ENCODE results near the gene PPP1R13B. TPM values are rescaled to one million over a fixed set of nuclear protein-coding genes. Genes with fewer than 3 reads are reported as not detected.
A peak's percentile ranks its signal among the peaks of the same experiment; 100 is the strongest.

PPP1R13B gene
- total and polyA plus RNA-seq, 11 donors, result 27.5 to 96.2 (median 75.4) TPM

DNA sequence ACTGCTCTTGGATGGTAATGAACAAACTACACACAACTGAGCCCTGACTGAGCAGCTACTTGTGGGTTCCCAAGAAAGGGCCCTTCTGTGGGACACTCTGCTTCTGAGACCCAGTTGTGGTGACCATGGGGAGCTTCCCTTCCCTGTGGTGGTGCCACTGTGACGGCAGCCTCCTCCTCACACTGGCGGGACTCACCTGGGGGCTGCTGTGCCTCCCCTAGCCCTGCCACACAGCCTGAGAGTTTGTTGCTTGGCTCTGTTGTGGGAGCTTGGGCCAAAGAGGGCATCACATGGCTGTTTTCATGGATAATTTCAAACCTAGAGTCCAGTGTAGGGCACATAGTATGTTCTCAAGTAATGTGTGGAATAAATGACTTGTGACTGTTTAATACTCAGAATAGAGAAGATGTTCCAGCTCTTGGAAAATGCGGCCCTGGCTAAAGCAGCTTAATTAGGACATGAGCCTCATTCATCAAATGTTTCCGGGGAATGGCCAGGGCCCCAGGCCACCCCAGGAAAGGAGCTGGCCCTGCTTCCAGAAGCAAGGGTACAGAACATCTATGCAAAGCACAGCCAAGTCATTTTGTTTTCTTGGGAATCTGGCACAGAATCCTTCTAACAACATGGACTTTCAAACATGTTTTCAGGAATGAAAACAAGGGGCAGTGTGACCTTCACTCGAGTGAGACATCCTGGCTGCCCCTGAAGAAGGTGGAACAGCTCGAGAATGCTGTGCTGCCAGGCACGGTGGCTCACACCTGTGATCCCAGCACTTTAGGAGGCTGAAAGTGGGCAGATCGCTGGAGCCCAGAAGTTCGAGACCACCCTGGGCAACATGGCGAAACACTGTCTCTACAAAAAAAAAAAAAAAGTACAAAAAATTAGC lies 110.6 kb downstream of the PPP1R13B start:
- 83 to 89% (median 86%) methylated on average over 10 of the region's 10 CpGs for WGBS, 4 donors
- peak in 1 of 5 donors; percentile 10 for DNase-seq
- intact Hi-C loops (cut with DNase I), result loop anchor here in 1 of 10 donors (10.0 kb wide), 2 partner anchors 162 to 248 kb away; no protein-coding TSS in a partner anchor
- Histone ChIP-seq H3K27ac (peak overlapping the region in 2 of 12 donors; percentile 30 to 71), H3K9me3 (no peaks in the 10 kb centered on the region), H3K4me1 (peaks cover 0 to 32% (median 17%) of the 10 kb centered on the region in 12 donors), H3K36me3 (peaks cover 0 to 100% (median 87%) of the 10 kb centered on the region in 9 donors), H3K4me3 (no peak overlapping the region), H3K27me3 (no peaks in the 10 kb centered on the region)
- no peak for ATAC-seq
- TF ChIP-seq, protein P1, sequence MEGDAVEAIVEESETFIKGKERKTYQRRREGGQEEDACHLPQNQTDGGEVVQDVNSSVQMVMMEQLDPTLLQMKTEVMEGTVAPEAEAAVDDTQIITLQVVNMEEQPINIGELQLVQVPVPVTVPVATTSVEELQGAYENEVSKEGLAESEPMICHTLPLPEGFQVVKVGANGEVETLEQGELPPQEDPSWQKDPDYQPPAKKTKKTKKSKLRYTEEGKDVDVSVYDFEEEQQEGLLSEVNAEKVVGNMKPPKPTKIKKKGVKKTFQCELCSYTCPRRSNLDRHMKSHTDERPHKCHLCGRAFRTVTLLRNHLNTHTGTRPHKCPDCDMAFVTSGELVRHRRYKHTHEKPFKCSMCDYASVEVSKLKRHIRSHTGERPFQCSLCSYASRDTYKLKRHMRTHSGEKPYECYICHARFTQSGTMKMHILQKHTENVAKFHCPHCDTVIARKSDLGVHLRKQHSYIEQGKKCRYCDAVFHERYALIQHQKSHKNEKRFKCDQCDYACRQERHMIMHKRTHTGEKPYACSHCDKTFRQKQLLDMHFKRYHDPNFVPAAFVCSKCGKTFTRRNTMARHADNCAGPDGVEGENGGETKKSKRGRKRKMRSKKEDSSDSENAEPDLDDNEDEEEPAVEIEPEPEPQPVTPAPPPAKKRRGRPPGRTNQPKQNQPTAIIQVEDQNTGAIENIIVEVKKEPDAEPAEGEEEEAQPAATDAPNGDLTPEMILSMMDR (IDR thresholded peaks at IDR 0.05), result no peak
- no peak for TF ChIP-seq POLR2A (IDR thresholded peaks at IDR 0.05)

DNA sequence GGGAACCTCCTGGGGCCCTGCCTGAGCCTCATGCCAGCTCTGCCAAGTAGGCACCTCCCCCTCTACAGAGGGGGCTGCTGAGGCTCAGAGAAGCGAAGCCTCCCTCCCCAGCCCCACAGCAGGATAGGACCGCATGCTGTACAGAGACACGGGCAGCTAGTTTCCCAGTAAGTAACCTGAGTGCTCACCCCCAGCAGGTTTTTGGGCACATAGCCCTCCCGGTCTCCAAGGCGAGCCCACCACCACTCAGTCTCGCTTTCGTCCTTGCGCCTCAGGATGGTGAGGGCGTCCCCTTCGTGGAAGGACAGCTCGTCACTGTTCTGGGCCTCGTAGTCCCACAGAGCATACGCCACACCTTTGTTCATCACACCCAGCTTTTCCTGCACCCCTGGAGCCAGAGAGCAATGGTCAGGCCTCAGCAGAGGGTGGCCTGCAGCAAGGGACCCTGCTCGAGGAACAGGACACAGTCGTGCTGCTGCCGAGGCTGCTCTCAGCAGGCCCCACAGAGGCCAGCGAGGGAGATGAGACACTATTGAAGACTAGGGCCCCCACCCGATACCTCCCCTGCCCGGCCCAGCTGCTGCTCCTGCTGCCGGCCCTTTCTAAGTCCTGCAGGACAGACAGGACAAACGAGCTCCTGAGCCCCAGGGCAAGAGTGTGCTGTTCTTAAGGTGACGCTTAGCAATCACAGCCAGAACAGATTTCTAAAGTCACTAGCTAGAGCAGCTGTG lies 111.4 kb downstream of the PPP1R13B start:
- WGBS, 4 donors, result 81 to 90% (median 86%) methylated on average over 15 to 22 of the region's 22 CpGs
- DNase-seq (peak in 1 of 5 donors; percentile 26), ATAC-seq (peak in 1 of 4 donors; percentile 1)
- peaks cover 0 to 96% (median 83%) of the 10 kb centered on the region in 9 donors for H3K36me3 ChIP-seq
- intact Hi-C loops (cut with DNase I), result loop anchor here in 1 of 10 donors (10.0 kb wide), 2 partner anchors 161 to 249 kb away; no protein-coding TSS in a partner anchor
- no peaks in the 10 kb centered on the region for H3K27me3 ChIP-seq
- peaks cover 0 to 28% (median 17%) of the 10 kb centered on the region in 12 donors for H3K4me1 ChIP-seq
- peak overlapping the region in 2 of 12 donors; percentile 38 to 71 for H3K27ac ChIP-seq
- H3K9me3 ChIP-seq, result no peaks in the 10 kb centered on the region
- no peak for TF ChIP-seq POLR2A (IDR thresholded peaks at IDR 0.05)
- TF ChIP-seq, protein P1 (IDR thresholded peaks at IDR 0.05), result no peak
- no peak overlapping the region for H3K4me3 ChIP-seq

GRCh38 chr14:103735439-103735814 lies 111.9 kb downstream of the PPP1R13B start:
- no peaks in the 10 kb centered on the region for H3K9me3 ChIP-seq
- ATAC-seq (peak in 2 of 4 donors; percentile 13 to 42), DNase-seq (peak in 1 of 5 donors; percentile 44)
- no peaks in the 10 kb centered on the region for H3K27me3 ChIP-seq
- H3K36me3 ChIP-seq, result peaks cover 0 to 91% (median 79%) of the 10 kb centered on the region in 9 donors
- TF ChIP-seq, protein P1 (IDR thresholded peaks at IDR 0.05), result peak in 8 of 12 donors; percentile 14 to 37 (median 23)
- TF ChIP-seq POLR2A (IDR thresholded peaks at IDR 0.05), result no peak
- H3K4me3 ChIP-seq, result no peak overlapping the region
- peak overlapping the region in 5 of 12 donors; percentile 7 to 38 (median 25) for H3K27ac ChIP-seq
- 15 to 63% (median 51%) methylated on average over 2 to 7 of the region's 7 CpGs for WGBS, 4 donors
- H3K4me1 ChIP-seq, result peaks cover 0 to 29% (median 18%) of the 10 kb centered on the region in 12 donors
- intact Hi-C loops (cut with DNase I), result loop anchor here in 1 of 10 donors (10.0 kb wide), 2 partner anchors 161 to 249 kb away; no protein-coding TSS in a partner anchor

All from heart left ventricle (tissue), 16 donors.